Activated CD8-positive, alpha-beta T cell treated with anti-CD3 and anti-CD28 coated beads for 36 hours (primary cell): ENCODE measurements around the gene RAP1B. TPM values are rescaled to one million over a fixed set of nuclear protein-coding genes. Genes with fewer than 3 reads are reported as not detected.
A peak's percentile ranks its signal among the peaks of the same experiment; 100 is the strongest.

Experiments
- ATAC-seq: fragments of 200-7000 bp; cut with Tn5 transposase; one replicate; pipeline ENCODE4 v1.10.0; 2021; ENCODE audit warnings: mild to moderate bottlenecking, moderate library complexity
- CTCF ChIA-PET: fragments of 350-600 bp; sonication (Branson Sonifier 250); formaldehyde crosslinking; loops from one replicate; lab custom pipeline; 2021; ENCODE audit warnings: antibody characterized with exemption; lab: Charles Lee
- POLR2A ChIA-PET: fragments of 350-600 bp; sonication (Branson Sonifier 250); formaldehyde crosslinking; loops from one replicate; lab custom pipeline; 2021; ENCODE audit warnings: antibody characterized with exemption; lab: Charles Lee
- DNase-seq: peaks from one replicate; pipeline ENCODE4 v3.0.0-alpha.2; 2020
- H3K27ac Mint-ChIP-seq: one replicate; pipeline ENCODE4 v1.8.0; 2021; ENCODE audit warnings: mild to moderate bottlenecking, mixed read lengths
- H3K27me3 Mint-ChIP-seq: one replicate; pipeline ENCODE4 v1.8.0; 2021; ENCODE audit warnings: mixed read lengths
- H3K36me3 Mint-ChIP-seq: one replicate; pipeline ENCODE4 v1.8.0; 2021; ENCODE audit warnings: low read depth, mixed read lengths
- H3K4me1 Mint-ChIP-seq: one replicate; pipeline ENCODE4 v1.8.0; 2021; ENCODE audit warnings: low read depth, mixed read lengths
- H3K4me3 Mint-ChIP-seq: one replicate; pipeline ENCODE4 v1.8.0; 2021; ENCODE audit warnings: mild to moderate bottlenecking, moderate library complexity, mixed read lengths
- H3K9me3 Mint-ChIP-seq: one replicate; pipeline ENCODE4 v1.8.0; 2021; ENCODE audit warnings: mixed read lengths
- intact Hi-C: fragments of 100-400 bp; cut with micrococcal nuclease; formaldehyde crosslinking; loops from one replicate; pipeline ENCODE4 v1.10.0; 2022
- total RNA-seq, 2 experiments: library from RNA; stranded (reverse); gene quantifications; one replicate each; pipeline ENCODE4 v1.2.3, GENCODE V29; 2021
- TF ChIP-seq, protein P1 (sequence below): fragments of 200-600 bp; IDR thresholded peaks from one replicate; pipeline ENCODE4 v1.8.0; 2022; ENCODE audit warnings: antibody characterized with exemption, mild to moderate bottlenecking

The RAP1B gene
- total RNA-seq, 2 experiments from 2014 or later: 187 to 192 TPM

DNA sequence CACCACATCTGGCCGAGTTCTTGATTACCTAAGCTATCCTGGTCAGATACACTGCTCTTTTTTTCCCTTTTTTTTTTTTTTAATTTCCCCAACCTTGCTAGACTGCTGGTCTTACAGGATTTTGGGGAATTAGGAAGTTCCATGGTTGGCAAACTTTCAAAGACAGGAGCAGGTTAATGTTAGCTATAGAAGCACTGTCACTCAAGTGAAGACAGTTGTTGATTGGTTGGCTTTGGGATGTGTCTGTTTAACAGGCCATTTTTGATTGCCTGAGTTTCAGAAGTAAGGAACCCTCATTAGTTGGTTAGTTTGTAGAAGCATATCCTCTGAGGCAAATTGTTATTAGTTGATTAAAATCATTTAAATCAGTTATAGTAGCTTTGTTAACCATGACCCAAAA lies 36.8 kb downstream of the RAP1B start:
- Mint-ChIP-seq H3K9me3 (no peaks in the 10 kb centered on the region), H3K4me3 (no peak overlapping the region), H3K27ac (peak overlapping the region; percentile 65), H3K27me3 (no peaks in the 10 kb centered on the region), H3K4me1 (peaks cover 57% of the 10 kb centered on the region), H3K36me3 (peaks cover 45% of the 10 kb centered on the region)
- intact Hi-C loops: loop anchor here (5.0 kb wide), 1 partner anchor 35 kb away; the partner anchor contains the start of gene RAP1B
- no peak for DNase-seq
- POLR2A ChIA-PET: interaction anchor here (1.1 kb wide), 1 partner anchor 37 kb away, joined by 3 read pairs; the partner anchor contains the start of gene RAP1B
- no peak for ATAC-seq
- CTCF ChIA-PET: no interaction called here
- TF ChIP-seq, protein P1, sequence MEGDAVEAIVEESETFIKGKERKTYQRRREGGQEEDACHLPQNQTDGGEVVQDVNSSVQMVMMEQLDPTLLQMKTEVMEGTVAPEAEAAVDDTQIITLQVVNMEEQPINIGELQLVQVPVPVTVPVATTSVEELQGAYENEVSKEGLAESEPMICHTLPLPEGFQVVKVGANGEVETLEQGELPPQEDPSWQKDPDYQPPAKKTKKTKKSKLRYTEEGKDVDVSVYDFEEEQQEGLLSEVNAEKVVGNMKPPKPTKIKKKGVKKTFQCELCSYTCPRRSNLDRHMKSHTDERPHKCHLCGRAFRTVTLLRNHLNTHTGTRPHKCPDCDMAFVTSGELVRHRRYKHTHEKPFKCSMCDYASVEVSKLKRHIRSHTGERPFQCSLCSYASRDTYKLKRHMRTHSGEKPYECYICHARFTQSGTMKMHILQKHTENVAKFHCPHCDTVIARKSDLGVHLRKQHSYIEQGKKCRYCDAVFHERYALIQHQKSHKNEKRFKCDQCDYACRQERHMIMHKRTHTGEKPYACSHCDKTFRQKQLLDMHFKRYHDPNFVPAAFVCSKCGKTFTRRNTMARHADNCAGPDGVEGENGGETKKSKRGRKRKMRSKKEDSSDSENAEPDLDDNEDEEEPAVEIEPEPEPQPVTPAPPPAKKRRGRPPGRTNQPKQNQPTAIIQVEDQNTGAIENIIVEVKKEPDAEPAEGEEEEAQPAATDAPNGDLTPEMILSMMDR: no peak

DNA sequence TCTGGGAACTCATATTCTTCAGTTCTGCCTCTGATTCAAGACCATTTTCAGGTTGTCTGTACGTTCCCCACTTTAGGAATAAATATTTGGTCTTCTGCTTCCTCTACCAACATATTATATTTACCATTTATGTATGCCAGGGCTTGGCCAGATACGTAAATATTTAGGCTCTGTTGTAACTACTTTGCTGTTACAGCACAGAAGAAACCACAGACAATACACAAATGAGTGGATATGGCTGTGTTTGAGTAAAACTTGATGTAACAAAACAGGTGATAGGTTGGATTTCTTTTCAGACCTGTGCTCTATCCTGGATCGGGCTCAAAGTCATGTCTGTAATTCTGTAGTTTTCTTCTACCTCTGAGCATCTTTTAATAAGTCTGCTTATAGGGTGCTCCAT lies 37.5 kb downstream of the RAP1B start:
- H3K4me1 Mint-ChIP-seq: peaks cover 50% of the 10 kb centered on the region
- ChIA-PET CTCF (no interaction called here), POLR2A (no interaction called here)
- H3K27ac Mint-ChIP-seq: peak overlapping the region; percentile 65
- peak; percentile 76 for ATAC-seq
- TF ChIP-seq, protein P1: no peak
- H3K36me3 Mint-ChIP-seq: peaks cover 42% of the 10 kb centered on the region
- H3K27me3 Mint-ChIP-seq: no peaks in the 10 kb centered on the region
- no peak overlapping the region for H3K4me3 Mint-ChIP-seq
- H3K9me3 Mint-ChIP-seq: no peaks in the 10 kb centered on the region
- intact Hi-C loops: loop anchor here (5.0 kb wide), 1 partner anchor 36 kb away; the partner anchor contains the start of gene RAP1B
- DNase-seq: no peak

DNA sequence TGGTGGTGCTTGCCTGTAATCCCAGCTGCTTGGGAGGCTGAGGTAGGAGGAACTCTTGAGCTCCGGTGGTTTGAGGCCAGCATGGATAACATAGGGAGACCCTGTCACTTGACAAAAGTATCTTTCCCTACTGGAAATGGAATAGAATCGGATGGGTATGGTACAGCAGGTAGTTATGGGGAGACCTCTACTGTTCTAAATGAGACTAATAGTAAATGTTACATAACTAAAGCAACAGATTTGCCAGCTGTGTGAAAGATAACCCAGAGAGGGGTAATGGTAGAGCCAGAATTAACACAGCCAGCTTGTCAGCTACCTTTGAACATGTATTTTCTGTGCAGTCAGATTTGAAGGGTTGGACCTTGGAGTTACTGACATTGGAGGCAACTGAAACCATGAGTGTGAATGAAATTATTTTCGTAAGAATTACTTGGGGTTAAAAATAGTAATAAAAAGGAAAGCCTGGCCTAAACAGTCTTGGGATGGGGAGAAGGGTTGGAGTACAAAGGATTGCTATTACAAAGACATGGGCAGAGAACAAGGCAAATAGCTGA lies 54.4 kb downstream of the RAP1B start:
- TF ChIP-seq, protein P1: no peak
- no peak for DNase-seq
- Mint-ChIP-seq H3K27ac (peak overlapping the region; percentile 30), H3K9me3 (no peaks in the 10 kb centered on the region), H3K27me3 (no peaks in the 10 kb centered on the region), H3K4me1 (peaks cover 28% of the 10 kb centered on the region), H3K36me3 (peaks cover 23% of the 10 kb centered on the region), H3K4me3 (no peak overlapping the region)
- intact Hi-C loops: no loop called here
- ChIA-PET POLR2A (interaction anchor here (0.6 kb wide), 1 partner anchor 48 kb away, joined by 7 read pairs; no protein-coding TSS in a partner anchor), CTCF (interaction anchor here (1.2 kb wide), 1 partner anchor 12 kb away, joined by 3 read pairs; no protein-coding TSS in a partner anchor)
- ATAC-seq: no peak

DNA sequence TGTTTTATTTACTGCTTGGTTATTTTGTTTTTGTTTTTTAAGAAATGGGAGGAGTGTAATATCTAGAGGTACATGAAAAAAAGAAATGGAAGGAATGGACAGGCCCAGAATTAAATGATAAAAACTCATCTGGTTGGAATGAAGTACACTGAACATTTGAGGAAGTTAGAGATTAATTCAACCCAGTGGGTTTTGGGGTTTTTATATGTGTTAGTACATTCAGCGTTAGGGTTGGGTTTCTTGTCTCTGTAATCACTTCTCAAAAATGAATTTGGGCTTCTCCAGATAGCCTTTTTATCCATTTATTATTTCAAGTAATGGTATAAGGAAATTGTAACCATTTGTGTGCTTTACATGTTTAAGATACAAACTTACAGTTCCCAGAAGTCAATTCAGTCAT lies 56.6 kb downstream of the RAP1B start:
- peaks cover 16% of the 10 kb centered on the region for H3K36me3 Mint-ChIP-seq
- TF ChIP-seq, protein P1: no peak
- no peak for DNase-seq
- ChIA-PET CTCF (no interaction called here), POLR2A (no interaction called here)
- ATAC-seq: no peak
- H3K27ac Mint-ChIP-seq: peak overlapping the region; percentile 81
- H3K4me3 Mint-ChIP-seq: no peak overlapping the region
- H3K4me1 Mint-ChIP-seq: peaks cover 37% of the 10 kb centered on the region
- H3K9me3 Mint-ChIP-seq: peaks cover 2% of the 10 kb centered on the region
- intact Hi-C loops: no loop called here
- no peaks in the 10 kb centered on the region for H3K27me3 Mint-ChIP-seq

DNA sequence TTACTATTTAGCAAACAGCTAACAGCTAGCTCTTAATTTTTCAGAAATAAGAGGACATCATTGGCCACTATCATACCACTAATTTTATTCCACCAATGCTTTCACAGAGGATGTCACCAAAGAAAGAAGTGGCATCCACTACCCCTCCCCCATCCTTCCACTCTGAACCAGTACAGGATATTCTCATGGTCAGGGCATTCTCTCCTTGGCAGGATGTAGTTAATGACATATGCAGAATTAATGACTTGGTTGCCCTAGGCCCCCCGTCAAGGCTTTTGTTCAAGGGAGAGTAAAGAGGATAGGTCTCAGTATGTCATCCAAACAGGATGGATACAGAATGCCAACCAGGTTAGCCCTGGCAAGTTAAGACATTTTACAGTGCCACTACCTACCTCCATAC lies 57.2 kb downstream of the RAP1B start:
- peaks cover 2% of the 10 kb centered on the region for H3K9me3 Mint-ChIP-seq
- peaks cover 14% of the 10 kb centered on the region for H3K36me3 Mint-ChIP-seq
- DNase-seq: no peak
- H3K4me3 Mint-ChIP-seq: no peak overlapping the region
- peak; percentile 50 for ATAC-seq
- peak overlapping the region; percentile 81 for H3K27ac Mint-ChIP-seq
- no peaks in the 10 kb centered on the region for H3K27me3 Mint-ChIP-seq
- intact Hi-C loops: no loop called here
- ChIA-PET POLR2A (no interaction called here), CTCF (no interaction called here)
- TF ChIP-seq, protein P1: no peak
- peaks cover 37% of the 10 kb centered on the region for H3K4me1 Mint-ChIP-seq
